Smooth muscle cell of the pulmonary artery (primary cell): ENCODE data around the gene PTPA. TPM values are rescaled to one million over a fixed set of nuclear protein-coding genes. Genes with fewer than 3 reads are reported as not detected.

ENCODE experiments used
- total RNA-seq: library from RNA; depleted of rRNA; stranded (reverse); fragments of >200 nt; gene quantifications from 2 replicates; pipeline ENCODE4 v1.2.3, GENCODE V29; 2014

Gene PTPA
- total RNA-seq, result 137 and 202 TPM in 2 replicates

DNA sequence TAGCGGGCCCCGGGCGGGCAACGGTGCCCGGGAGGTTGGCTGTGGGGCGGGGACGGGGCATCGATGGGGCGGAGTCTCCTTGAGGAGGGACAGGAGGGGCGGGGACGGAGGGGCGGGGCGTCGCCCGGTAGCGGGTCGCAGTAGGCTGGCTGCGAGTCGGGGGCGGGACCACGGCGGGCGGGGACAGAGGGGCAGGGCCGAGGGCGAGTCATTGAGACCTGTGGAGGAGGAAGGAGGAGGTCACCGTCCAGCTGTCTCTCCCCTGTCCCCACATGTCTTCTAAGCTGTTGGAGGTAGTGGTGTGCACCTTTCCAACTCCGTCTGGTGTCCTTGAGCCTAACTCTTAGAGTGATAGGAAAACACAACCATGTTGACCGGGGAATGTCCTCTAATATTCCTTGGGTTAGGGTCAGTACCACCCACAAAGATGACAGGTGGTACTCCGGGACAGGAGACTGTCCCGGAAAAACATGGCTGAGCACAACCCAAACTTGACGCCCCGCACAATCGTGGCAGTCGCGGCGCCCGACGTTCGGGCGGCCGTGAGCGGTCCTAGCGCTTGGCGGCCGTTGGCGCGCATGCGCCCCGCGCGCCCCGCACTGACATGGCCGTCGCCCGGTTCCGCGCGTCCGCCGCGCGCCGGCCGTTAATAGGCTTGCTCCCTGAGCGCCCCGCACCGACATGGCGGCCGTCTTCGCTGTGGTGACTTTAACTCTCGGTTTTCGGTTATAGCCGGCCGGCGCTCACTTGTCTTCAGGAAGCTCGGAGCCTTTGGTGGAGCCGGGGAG, at the start of gene PTPA, which contains the start of gene CRAT:
Gene PTPA, plus strand, starts transcription at position 676 of the 788 bp plus-strand sequence. CDS start 186 bp downstream, outside the sequence.
Gene CRAT, minus strand, starts transcription at position 54 of the 788 bp plus-strand sequence. CDS start 284 bp downstream, outside the sequence.

DNA sequence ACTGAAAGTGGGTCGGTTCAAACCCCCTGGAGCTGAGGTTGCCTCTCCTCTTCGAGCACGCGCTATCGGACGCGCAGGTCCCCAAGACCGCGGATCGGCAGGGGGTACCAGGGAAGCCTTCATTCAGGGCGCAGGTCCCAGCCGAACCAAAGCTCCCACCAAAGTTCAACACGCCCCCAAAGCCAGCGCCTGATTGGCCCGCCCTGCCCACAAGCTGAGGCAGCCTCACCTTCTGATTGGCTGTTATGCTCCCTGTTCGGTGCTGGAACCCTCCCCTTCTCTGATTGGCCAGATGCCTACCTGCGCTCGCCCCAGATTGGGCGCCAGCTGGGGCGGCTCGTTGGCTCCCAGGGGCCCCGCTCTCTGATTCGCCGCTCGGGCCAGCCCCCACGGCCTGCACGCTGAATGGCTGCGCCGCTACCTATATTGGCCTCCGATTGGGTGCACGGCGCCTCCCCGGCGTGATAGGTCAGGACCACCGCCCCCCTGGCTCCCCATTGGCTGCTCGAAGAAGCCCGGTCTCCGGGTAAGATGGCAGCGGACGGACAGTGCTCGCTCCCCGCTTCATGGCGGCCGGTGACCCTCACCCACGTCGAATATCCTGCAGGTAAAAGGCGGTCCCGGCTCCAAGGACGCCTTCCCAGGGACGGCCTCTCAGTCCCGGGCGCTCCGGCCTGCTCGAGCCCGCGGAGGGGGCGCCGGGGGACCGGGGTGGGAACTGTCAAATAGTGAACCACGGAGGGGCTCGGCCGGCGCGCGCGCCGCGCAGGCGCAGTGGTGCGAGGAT, 30.4 kb upstream of the PTPA start, which contains the start of gene DOLPP1:
Gene DOLPP1, plus strand, starts transcription at position 511 of the 787 bp plus-strand sequence. Its CDS starts 21 bp downstream, at position 532.

DNA sequence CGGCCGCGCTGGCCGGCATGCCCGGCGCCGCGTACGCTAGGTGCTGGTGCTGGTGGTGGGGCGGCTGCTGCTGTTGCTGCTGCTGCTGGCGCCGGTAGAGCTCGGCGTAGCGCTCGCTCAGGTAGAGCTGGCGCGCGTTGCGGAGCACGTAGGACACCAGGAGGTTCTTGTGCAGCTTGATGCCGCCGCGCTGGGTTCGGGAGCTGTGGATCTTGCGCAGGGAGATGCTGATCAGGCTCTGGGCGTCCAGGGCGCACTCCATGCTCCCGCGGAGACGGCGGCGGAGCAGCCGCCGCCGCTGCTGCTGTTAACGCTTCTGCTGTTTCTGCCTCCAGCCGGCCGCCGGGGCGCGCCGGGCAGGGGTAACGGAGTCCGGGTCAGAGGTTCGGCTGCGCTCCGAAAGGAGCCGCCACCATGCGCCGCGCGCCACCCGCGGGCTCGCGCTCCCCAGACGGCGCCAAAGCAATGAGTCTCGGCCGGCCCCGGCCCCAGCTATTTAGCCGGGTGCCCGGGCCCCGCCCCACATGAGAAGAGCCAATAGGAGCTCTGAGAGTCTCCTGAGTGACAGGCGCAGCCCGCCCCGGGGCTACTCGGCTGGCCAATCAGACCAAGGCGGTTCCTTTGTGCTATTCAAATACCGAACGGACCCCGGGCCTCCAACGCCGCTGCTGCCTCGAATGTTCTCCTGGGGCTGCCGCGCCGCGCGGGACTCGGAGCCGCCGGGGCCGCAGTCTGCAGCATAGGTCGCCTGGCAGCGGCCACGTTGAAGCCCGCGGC, 66.8 kb downstream of the PTPA start, which contains the start of gene IER5L:
Gene IER5L, minus strand, starts transcription at position 471 of the 777 bp plus-strand sequence. Its CDS starts 209 bp downstream, at position 262.

Other genes with a start within 250 kb of the PTPA start
- 8.1 and 13.3 TPM in 2 replicates for gene KYAT1, start 229.5 kb upstream of the PTPA start, total RNA-seq
- gene LRRC8A, start 229.3 kb upstream of the PTPA start, total RNA-seq, result 57.5 and 76.5 TPM in 2 replicates
- 4.9 and 9.3 TPM in 2 replicates for gene PHYHD1, start 190.4 kb upstream of the PTPA start, total RNA-seq
- gene DOLK, start 163.8 kb upstream of the PTPA start, total RNA-seq, result 24.9 and 30.9 TPM in 2 replicates
- 43.2 and 70.9 TPM in 2 replicates for gene NUP188, start 163.7 kb upstream of the PTPA start, total RNA-seq
- gene SH3GLB2, start 83.1 kb upstream of the PTPA start, total RNA-seq, result 39.2 and 69.5 TPM in 2 replicates
- 29.0 and 34.1 TPM in 2 replicates for gene MIGA2, start 74.8 kb upstream of the PTPA start, total RNA-seq
- gene DOLPP1, start 30.3 kb upstream of the PTPA start, total RNA-seq, result 9.7 and 9.8 TPM in 2 replicates
- 70.1 and 73.5 TPM in 2 replicates for gene CRAT, start 622 bp upstream of the PTPA start, total RNA-seq
- 58.8 and 71.8 TPM in 2 replicates for gene IER5L, start 66.8 kb downstream of the PTPA start, total RNA-seq